ENCODE measurements around the gene SHBG.
"Not testable (repeated sequence)": the region's sequence is repeated elsewhere in the genome, so short reads cannot be mapped to it uniquely, and the experiment has no call there.

Gene SHBG

GRCh38 chr17:7612294-7612640 lies 17.7 kb upstream of the SHBG start:
- no peak for DNase-seq

GRCh38 chr17:7613769-7614424 lies 16.0 kb upstream of the SHBG start:
- no peak for DNase-seq

- peak; percentile 97 for DNase-seq
Observed at GRCh38 chr17:7614425-7615264, 15.3 kb upstream of the SHBG start, which contains the start of gene FXR2. TSS of gene FXR2 (minus strand) at chr17:7614897. CDS start at chr17:7614532, 365 bp downstream.

GRCh38 chr17:7615265-7615747 lies 14.6 kb upstream of the SHBG start:
- no peak for DNase-seq

GRCh38 chr17:7618608-7619007 lies 11.3 kb upstream of the SHBG start:
- no peak for DNase-seq

GRCh38 chr17:7620835-7621234 lies 9.1 kb upstream of the SHBG start:
- no peak for DNase-seq

- DNase-seq = no peak
Observed at GRCh38 chr17:7623661-7624060, 6.3 kb upstream of the SHBG start.

GRCh38 chr17:7625749-7626148 lies 4.2 kb upstream of the SHBG start:
- DNase-seq = not testable (repeated sequence)

GRCh38 chr17:7626307-7626706 lies 3.6 kb upstream of the SHBG start:
- DNase-seq = no peak

GRCh38 chr17:7626956-7627249 lies 3.0 kb upstream of the SHBG start:
- DNase-seq = no peak

GRCh38 chr17:7627250-7628121 lies 2.4 kb upstream of the SHBG start, which contains the start of gene SAT2:
TSS of gene SAT2 (minus strand) at chr17:7627821. CDS start at chr17:7627635, 186 bp downstream.
- no peak for DNase-seq

GRCh38 chr17:7631398-7632380 lies 1.8 kb downstream of the SHBG start:
- DNase-seq = no peak

GRCh38 chr17:7632492-7632894 lies 2.6 kb downstream of the SHBG start:
- no peak for DNase-seq

GRCh38 chr17:7633093-7633492 lies 3.2 kb downstream of the SHBG start:
- no peak for DNase-seq

- no peak for DNase-seq
Observed at GRCh38 chr17:7634384-7634783, 4.4 kb downstream of the SHBG start.

- DNase-seq = no peak
Observed at GRCh38 chr17:7636163-7636562, 6.2 kb downstream of the SHBG start.

- no peak for DNase-seq
Observed at GRCh38 chr17:7640783-7641182, 10.8 kb downstream of the SHBG start.

- not testable (repeated sequence) for DNase-seq
Observed at GRCh38 chr17:7641635-7642034, 11.7 kb downstream of the SHBG start.

- DNase-seq = no peak
Observed at GRCh38 chr17:7644775-7645174, 14.8 kb downstream of the SHBG start.

- no peak for DNase-seq
Observed at GRCh38 chr17:7646457-7646856, 16.5 kb downstream of the SHBG start.

GRCh38 chr17:7647018-7647417 lies 17.1 kb downstream of the SHBG start:
- no peak for DNase-seq

- no peak for DNase-seq
Observed at GRCh38 chr17:7650509-7651096, 20.7 kb downstream of the SHBG start, which contains the start of gene ATP1B2. TSS of gene ATP1B2 (plus strand) at chr17:7650926. CDS start at chr17:7651519, 593 bp downstream.
